GM12875 (cell line): ENCODE results near the gene ADAMTS9.

Experiments
- H3K4me3 ChIP-seq: one replicate; pipeline ENCODE4 v1.5.1; 2011; ENCODE audit warnings: low read depth, low read length, control low read depth
- TF ChIP-seq, protein P1 (sequence below): IDR thresholded peaks from 2 replicates; pipeline ENCODE4 v1.5.1; 2011; ENCODE audit warnings: low read depth, mild to moderate bottlenecking, control low read depth, inconsistent platforms, low read length, moderate library complexity, borderline replicate concordance; ENCODE audit not compliant: insufficient read depth

ADAMTS9 gene

DNA sequence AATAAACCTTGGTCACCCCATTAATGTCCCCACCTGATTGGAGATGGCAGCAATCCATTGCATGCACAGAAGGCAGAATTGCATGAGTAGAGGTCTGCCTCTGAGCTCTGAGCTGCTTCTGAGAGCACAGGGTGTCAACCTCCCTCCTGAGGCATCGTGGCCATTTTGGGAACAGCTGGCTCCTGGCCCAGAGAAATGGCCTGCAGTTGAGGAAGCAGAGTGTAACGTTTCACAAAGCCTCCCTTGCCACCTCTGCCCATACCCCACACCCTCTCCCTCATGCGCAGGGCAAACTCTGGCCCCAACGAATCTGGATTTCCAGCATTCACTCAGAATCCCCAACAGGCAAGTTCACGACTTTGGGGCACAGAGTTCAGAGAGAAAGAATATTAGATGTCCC, 198.9 kb downstream of the ADAMTS9 start:
- no peak overlapping the region for H3K4me3 ChIP-seq
- TF ChIP-seq, protein P1, sequence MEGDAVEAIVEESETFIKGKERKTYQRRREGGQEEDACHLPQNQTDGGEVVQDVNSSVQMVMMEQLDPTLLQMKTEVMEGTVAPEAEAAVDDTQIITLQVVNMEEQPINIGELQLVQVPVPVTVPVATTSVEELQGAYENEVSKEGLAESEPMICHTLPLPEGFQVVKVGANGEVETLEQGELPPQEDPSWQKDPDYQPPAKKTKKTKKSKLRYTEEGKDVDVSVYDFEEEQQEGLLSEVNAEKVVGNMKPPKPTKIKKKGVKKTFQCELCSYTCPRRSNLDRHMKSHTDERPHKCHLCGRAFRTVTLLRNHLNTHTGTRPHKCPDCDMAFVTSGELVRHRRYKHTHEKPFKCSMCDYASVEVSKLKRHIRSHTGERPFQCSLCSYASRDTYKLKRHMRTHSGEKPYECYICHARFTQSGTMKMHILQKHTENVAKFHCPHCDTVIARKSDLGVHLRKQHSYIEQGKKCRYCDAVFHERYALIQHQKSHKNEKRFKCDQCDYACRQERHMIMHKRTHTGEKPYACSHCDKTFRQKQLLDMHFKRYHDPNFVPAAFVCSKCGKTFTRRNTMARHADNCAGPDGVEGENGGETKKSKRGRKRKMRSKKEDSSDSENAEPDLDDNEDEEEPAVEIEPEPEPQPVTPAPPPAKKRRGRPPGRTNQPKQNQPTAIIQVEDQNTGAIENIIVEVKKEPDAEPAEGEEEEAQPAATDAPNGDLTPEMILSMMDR = no peak

DNA sequence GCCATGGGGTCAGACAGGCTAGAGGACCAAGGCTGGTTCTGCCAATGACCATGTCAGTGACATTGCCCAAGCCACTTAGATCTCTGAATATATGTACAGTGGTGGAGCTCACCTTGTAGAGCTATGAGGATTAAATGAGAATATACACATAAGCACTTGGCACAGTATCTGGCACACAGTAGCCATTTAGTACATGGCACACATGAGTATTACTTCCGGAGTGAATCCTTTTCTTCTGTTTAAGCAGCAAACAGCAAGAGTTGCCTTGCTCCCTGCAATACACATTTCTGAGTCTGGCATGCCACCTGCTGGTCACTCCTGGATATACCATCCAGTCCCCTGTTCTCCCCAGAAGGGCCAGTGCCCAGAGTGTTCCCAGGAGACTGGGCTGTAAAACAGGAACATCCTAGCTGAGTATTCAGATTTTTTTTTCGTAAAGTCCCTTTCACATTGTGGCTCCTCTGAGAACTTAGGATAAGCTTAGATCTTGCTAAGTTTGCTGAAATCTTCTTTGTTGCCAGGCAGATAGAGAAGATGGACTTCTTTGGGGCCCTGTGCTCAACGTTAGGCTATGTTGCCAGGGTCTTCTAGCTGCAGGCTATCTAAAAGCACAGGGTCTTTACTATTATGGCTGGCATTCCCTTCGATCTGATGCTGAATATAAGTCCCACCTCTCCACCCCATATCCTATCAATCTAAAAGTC, 203.4 kb downstream of the ADAMTS9 start:
- TF ChIP-seq, protein P1 = peak; percentile 73

DNA sequence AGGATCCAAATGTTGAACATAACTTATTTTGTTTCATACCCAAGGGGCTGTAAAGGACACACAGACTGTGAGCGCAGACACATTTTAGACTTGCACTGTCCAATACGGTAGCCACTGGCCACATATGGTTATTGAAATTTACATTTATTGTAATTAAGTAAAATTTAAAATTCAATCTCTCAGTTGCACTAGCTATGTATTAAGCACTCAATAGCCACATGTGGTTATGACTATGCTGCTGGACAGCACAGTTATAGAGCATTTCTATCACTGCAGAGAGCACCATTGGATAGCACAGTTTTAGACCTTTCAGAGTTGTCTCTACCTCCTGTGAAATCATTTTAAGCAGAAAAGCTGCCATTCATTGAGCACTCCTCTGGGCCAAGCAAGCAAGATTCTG, 204.3 kb downstream of the ADAMTS9 start:
- TF ChIP-seq, protein P1 = no peak
- H3K4me3 ChIP-seq = no peak overlapping the region

More for the DNA sequence above, 203.4 kb downstream of the ADAMTS9 start:
- no peak overlapping the region for H3K4me3 ChIP-seq

DNA sequence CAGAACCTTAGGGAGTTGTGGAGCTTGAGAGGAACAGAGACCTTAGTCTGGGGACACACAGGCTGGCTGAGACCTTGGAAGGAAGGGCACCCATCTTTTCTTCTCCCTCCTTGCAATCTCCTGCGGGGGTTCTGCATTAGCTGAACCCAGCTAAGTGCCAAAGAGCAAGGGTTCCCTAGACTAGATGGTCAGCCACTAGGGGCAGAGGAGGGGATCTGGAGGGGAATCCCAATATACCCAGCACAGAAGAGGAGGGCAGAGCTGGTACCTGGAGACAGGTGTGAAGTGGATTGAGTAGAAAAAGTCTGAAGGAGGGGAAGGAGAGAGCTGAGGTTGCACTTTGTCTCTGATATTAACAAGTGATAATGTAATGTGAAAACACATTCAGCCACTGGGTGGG, 212.8 kb downstream of the ADAMTS9 start:
- no peak overlapping the region for H3K4me3 ChIP-seq
- TF ChIP-seq, protein P1 = no peak

DNA sequence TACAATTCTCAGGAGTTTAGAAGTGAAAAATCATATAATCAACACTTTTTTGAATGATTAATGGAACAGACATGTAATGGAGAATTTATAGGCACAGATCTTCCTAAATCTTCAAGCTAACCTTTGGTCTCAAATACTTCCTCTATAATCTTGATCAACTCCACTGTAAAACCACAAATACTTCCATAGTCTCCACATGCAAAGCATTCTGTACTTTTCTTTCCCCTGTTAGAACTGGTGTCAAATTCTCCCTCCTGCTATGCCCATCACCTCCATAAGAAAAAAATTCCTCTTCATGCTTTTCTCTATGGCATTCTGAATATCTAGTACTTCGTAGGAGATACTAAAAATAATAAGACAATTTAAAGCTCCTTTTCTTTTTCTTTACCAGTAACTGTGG, 214.3 kb downstream of the ADAMTS9 start:
- H3K4me3 ChIP-seq = no peak overlapping the region
- TF ChIP-seq, protein P1 = no peak

DNA sequence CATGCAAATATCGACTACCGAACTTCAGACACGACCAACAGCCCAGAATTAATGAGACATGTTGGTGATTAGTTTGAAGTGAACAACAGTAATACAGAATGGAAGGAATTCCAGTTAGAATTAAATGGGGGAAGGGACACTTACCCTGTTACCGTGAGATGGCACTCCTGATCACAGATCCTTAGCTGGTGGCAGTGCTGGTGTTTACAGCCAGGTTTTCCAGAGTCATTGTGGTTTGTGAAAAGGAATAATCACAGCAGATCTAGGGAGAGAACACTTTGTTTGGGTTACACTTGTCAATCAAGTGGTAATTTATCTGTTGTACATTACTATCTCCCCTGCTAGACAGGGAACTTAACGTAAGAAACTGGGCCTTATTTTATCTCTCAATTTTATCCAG, 217.4 kb downstream of the ADAMTS9 start:
- no peak overlapping the region for H3K4me3 ChIP-seq
- TF ChIP-seq, protein P1 = no peak

DNA sequence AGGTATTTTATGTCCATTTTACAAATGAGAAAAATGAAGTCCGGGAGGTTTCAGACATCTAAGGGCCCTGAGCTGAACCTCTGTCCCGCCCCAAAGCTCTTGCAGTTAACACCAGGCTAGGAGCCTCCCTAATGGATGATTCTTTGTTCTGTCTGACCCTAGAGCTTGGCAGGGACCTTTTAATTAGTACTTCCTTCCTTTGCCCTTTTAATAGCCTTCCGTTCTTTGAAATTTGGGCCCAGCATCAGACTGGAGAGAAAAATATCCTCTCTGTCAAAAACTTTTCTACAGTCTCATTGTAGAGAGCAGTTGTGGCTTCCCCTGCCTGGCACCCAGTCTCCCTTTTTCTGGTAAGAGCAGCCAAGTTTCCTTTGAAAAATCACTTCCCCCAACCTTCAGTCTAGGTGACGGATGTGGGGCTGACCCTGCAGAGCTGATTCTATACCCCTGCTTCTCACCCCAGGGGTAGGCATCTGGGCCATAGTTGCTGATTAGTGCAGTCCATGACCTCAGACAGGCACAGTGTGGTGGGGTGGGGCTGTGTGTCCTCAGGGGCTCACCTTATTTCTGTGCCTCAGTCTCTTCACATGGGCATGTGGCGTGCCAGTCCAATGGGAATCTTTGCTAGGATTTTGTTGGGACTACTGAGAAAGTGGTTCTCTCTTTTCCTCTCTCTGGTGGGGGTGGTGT, 220.4 kb downstream of the ADAMTS9 start:
- TF ChIP-seq, protein P1 = no peak
- no peak overlapping the region for H3K4me3 ChIP-seq
